GM04504 (cell line): Measurements from ENCODE around the gene ZMIZ1.

ENCODE experiments used
- DNase-seq: peaks from one replicate; pipeline ENCODE4 v3.0.0-alpha.2; 2012; ENCODE audit warnings: low read depth

The ZMIZ1 gene

DNA sequence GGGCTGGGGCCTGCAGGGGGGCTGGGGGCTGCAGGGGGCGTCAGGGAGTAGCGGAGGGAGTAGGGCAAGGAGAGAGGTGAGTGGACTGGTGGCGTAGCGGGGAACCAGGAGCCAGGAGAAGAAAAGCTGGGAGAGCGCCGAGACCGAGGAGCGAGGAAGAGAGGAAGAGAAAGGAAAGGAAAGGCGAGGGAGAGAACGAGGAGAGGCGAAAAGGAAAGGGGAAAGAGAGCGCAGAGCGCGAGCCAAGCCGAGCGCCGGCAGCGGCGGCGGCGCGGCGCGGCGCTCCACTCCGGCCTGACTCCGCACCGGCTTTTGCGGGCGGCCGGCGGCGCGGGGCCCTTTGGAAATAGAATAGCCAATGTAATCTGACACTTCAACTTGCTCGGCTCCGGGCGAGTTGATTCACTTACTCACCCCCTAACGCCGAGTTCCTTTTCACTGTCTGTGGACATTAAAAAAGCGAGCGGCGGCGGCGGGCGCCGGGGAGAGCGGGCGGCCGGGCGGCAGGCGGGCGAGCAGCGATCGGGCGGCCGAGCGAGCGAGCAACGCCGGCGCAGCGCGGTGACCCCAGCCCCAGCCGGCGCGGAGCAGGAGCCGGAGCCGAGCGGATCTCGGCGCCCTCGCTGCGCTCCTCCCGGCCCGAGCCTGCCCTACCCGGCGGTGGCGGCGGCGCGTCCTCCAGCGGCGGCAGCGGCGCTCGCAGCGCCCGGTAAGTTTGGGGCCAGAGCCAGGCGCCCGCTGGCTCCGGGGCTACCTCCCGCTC is at the start of gene ZMIZ1:
ZMIZ1 (plus strand) TSS at position 405 of the 763 bp plus-strand sequence. CDS start 132,667 bp downstream, outside the sequence.
- DNase-seq: peak; percentile 83

DNA sequence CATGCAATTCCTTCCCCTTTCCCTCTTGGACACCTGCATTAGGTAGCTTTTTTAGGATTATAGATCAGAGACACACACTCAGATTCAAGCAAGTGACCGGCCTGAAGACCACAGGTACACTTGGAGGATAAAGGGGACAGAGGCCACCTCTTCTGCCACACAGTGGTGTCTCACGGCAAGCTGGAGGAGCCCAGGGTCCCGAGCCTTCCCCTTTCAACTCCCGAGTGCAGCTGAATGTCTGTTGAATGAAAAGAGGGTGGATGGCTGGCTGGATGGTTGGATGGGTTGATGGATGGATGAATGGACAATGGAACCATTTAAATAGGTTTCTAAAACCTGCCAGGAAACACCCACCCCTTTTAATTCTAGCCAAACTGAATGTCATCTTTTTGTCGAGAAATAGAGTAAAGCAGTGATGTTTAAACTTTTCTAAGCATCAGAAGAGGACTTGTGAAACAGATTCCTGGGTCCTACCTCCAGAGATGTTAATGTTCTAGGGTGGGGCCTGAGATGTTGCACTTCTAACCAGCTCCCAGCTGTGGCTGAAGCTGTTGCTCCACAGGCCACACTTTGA is 49.2 kb upstream of the ZMIZ1 start:
- no peak for DNase-seq

- DNase-seq: no peak
Measured at GRCh38 chr10:79020015-79020491, 48.7 kb upstream of the ZMIZ1 start.

- DNase-seq: no peak
Measured at GRCh38 chr10:79020605-79021004, 48.2 kb upstream of the ZMIZ1 start.

DNA sequence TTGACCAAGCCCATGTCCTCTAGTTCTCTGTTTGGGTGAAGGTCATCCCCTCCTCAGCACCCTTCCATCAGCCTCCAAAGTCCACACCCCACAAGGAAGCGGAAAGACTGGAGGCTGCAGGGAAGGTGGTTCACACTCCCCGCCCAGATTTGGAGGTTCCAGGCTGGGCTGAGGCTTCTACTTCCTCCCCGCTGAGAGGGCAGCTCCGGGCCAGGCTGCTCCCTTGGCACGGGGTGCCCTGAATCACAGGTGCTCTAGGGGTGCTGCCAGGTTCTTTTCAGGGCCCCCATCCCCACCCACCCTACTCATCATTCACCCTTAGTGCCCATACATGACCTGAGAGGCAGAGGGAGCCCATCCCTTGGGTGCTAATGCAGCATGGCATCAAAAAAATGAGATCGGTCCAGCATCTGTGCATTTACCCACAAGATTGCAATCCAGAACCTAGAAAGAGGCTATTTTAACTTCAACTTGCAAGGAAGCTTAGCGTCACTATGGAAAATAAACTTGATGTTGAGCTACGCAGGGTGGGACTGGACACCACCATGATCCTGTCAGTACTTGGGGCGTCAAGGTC is 47.3 kb upstream of the ZMIZ1 start:
- no peak for DNase-seq

DNA sequence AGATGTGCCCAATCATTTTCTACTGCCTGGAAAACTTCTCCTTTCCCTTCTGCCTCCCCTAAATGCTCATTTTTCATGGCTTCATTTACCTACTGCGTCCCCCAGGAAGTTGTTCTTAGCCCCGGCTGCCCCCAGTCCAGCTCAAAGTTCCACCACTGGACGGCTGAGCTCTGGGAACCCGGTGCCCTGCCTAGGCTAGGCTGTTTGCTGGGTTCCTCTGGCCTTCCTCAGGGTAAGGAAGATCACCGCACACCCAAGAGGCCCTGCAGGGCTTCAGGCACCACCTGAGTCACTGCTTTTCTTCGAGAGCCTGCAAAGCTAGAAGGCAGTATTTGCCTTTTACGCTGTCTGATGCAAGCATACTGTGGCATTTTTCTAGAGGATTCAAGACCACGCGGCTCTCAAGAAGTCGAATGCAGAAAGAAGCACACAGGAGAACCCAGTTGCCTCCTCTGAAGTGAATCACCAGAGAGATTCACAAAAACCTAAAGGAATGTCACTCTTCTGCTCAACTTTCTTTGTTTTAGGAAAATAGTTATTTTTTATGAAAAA is 46.7 kb upstream of the ZMIZ1 start:
- no peak for DNase-seq

GRCh38 chr10:79022565-79023230 is 46.1 kb upstream of the ZMIZ1 start:
- DNase-seq: no peak

DNA sequence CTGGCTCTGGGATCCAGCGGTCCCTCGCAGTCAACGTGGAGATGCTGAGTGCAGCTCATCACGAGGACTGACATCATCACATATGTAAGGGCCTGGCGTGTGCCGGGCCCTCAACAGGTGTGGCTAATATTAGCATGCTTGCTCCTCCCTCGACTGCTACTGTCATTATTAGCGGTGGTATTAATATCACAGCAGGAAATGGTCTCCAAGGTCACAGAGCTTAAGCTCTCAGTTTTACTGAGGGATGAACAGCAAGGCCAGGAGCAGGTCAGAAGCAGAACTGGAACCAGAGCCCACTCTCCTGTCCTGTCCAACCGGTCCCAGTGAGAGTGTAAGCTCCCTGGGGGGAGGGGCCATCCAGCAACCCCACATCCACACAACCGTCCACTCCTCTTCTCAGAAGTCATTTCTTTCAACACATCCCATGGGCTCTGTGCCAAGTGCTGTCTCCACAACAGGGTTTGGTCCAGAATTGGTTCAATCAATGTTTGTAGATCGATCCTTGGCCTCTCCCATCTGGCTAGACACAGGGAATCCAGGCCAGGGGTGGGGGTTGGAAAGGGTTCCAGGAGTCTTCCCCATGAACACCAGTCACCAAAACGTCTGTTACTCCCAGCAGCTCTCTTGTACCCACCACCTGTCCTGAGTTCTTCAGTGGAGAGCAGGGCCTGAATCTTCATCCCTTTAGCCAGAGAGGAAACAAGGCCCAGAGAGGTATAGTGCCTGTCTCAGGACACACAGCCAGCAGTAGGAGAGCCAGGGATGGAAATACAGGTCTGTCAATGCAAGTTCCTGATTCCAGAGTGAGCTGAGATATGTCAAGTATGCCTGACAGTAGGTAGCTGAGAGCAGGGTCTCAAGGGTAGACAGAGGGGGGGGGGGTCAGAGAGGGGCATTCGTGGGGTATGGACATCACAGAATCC is 45.3 kb upstream of the ZMIZ1 start:
- DNase-seq: no peak

- DNase-seq: no peak
Measured at GRCh38 chr10:79024296-79024695, 44.5 kb upstream of the ZMIZ1 start.

GRCh38 chr10:79024720-79025198 is 44.0 kb upstream of the ZMIZ1 start:
- DNase-seq: no peak

GRCh38 chr10:79025199-79025832 is 43.5 kb upstream of the ZMIZ1 start:
- no peak for DNase-seq

GRCh38 chr10:79026341-79026761 is 42.4 kb upstream of the ZMIZ1 start:
- no peak for DNase-seq

DNA sequence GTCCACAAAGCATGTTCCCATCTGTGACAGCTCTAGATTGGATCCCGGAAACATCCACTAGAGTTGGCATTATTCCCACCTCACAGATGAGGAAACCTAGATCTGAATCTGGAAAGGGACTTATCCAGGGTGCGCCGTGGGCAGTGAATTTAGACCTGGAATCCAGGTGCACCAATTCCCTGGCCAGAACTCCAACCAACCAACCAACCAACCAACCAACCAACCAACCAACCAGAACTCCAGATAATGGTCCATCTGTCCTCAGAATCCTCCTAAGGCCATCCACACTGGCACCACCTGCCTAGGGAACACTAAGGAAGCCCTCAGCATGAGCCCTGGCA is 42.0 kb upstream of the ZMIZ1 start:
- no peak for DNase-seq

- DNase-seq: no peak
Measured at GRCh38 chr10:79027147-79028055, 41.4 kb upstream of the ZMIZ1 start.

DNA sequence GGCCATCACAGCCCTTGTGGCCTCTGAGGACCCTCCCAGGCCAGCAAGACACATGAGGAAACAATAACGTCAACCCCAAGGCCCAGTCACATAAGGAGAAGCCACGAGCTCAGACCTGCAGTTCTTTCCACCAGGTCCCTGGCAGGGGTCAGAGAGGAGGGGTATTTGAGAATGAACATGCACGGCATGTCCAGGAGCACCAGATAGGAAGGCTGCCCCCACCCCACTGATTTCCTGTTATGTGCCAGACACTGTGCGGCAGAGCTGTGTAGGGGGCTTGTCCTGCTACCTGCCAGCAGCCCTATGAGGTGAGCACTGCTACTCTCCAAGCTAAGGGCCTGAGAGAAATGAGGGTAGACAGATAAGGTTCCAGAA is 40.7 kb upstream of the ZMIZ1 start:
- DNase-seq: no peak

- no peak for DNase-seq
Measured at GRCh38 chr10:79028451-79029010, 40.2 kb upstream of the ZMIZ1 start.

DNA sequence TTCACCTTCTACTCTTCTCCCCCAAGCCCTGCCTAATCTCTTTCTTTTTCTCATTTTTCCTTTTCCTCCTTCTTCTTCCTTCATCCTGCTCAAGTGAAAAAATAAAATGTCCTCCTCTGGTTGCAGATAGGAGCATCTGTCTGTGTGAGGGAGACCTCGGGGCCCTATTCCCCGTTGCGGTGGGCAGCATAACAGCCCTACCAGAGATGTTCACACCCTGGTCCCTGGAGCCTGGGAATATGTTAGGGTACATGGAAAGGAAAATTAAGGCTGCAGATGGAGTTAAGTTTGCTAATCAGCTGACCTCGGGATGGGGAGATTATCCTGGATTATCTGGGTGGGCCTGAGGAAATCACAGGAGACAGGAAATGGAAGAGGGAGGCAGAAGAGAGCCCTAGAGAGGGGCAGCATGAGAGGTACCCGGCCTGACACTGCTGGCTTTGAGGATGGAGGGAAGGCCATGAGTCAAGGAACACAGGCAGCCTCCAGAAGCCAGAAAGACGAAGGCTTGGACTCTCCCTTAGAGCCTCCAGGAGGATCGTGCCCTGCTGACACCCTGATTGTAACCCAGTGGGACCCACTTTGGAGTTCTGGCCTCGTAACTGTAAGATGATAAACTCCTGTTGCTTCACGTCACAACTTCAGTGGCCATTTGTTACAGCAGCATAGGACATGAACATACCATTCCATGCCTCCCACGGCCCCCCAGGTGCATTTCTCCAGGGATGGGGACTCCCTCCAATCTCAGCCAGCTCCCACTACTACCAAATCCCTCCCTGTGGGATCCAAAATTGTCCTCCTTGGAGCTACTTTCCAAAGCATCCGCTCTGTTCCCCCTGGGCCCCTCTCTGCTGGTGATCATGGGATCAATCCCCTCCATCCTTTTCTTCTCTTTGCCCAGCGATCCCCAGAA is 39.0 kb upstream of the ZMIZ1 start:
- DNase-seq: no peak

DNA sequence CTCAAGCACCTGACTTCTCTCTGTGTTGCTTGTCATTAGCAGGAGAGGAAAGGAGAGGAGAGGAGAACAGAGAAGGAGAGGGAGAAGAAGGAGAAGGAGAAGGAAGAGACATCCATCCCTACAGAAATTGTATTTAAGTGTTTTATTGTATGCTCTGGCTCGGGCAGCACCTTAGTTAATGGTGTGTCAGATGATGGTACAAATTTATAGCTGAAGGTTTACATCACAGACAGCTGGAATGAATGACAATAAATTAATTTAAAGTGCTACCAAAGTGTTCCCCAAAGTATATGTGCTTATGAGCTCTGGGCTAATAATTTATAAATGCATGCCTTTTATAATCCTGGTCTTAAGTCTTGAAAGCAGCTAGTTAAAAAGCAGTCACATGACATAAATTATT is 38.1 kb upstream of the ZMIZ1 start:
- DNase-seq: no peak
